ENCODE results near the gene TREM1. TPM values are rescaled to one million over a fixed set of nuclear protein-coding genes. Genes with fewer than 3 reads are reported as not detected.

Gene TREM1
- total RNA-seq, 4 donors from 2014 or later = 0.95 to 2.6 TPM; not detected in 2

DNA sequence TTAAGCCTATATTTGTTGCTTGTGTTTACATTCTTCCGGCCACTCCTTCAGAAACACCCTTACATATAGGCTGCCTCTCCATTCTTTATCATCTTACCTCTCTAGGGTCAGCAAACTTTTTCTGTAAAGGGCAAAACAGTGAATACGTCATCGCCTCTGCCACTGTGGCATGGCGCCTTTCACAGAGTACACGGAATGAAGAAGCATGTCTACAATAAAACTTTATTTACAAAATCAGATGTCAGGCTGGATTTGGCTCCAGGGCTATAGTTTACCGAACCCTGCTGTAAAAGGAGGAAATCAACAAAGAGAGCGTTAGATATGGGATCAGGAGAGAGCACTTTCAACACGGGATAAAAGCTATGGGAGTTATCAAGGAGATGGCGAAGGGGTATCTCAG, 39.6 kb upstream of the TREM1 start:
- no peak overlapping the region for H3K27ac ChIP-seq
- peaks cover 14 to 39% (median 23%) of the 10 kb centered on the region in 3 donors for H3K27me3 ChIP-seq
- H3K4me1 ChIP-seq = no peaks in the 10 kb centered on the region
- no peak overlapping the region for H3K4me3 ChIP-seq
- DNase-seq (no peak), ATAC-seq (no peak)
- in situ Hi-C loops (cut with MboI; ENCODE audit: low sequenced_read_pairs in 4 of 4) (no loop called here), intact Hi-C loops (cut with DNase I; ENCODE audit: low total_unique reads) (no loop called here)
- no peaks in the 10 kb centered on the region for H3K9me3 ChIP-seq
- H3K36me3 ChIP-seq = no peaks in the 10 kb centered on the region
- no peak for TF ChIP-seq POLR2A (IDR thresholded peaks at IDR 0.05)
- TF ChIP-seq, protein P1, sequence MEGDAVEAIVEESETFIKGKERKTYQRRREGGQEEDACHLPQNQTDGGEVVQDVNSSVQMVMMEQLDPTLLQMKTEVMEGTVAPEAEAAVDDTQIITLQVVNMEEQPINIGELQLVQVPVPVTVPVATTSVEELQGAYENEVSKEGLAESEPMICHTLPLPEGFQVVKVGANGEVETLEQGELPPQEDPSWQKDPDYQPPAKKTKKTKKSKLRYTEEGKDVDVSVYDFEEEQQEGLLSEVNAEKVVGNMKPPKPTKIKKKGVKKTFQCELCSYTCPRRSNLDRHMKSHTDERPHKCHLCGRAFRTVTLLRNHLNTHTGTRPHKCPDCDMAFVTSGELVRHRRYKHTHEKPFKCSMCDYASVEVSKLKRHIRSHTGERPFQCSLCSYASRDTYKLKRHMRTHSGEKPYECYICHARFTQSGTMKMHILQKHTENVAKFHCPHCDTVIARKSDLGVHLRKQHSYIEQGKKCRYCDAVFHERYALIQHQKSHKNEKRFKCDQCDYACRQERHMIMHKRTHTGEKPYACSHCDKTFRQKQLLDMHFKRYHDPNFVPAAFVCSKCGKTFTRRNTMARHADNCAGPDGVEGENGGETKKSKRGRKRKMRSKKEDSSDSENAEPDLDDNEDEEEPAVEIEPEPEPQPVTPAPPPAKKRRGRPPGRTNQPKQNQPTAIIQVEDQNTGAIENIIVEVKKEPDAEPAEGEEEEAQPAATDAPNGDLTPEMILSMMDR (IDR thresholded peaks at IDR 0.05 in 4 of 5, conservative IDR thresholded peaks at IDR 0.05 in 1 of 5) = no peak

DNA sequence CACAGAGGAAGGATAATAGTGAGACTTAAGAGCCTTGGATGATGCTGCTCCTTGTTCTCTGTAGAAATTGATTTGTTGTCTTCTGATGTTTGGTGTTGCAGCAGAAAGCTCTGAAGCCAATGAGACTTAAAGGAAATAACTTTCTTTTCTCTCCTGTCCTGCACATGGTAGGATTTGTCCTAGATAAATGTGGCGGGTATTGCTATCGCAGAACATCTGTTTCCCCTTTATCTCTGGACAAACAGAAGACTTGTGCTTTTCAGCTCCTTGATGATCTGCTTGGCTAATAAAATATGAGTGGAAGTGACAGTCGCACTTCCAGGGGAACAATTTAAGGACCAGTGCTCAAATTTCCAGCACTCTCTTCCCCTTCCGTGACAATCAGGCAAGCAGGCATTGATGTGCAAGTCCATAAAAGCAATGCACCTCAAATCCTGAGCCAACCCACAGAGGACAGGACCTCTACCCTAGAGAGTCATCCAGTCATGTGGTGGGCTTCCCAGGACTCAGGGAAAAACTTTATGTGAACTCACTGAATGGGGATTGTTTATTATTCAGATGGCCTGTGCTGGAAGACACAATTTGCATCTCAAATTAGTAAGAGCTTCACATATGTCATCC, 39.1 kb upstream of the TREM1 start:
- H3K27me3 ChIP-seq = peaks cover 14 to 39% (median 23%) of the 10 kb centered on the region in 3 donors
- H3K9me3 ChIP-seq = no peaks in the 10 kb centered on the region
- intact Hi-C loops (cut with DNase I; ENCODE audit: low total_unique reads) = no loop called here
- no peaks in the 10 kb centered on the region for H3K4me1 ChIP-seq
- no peak overlapping the region for H3K4me3 ChIP-seq
- no peak for TF ChIP-seq POLR2A (IDR thresholded peaks at IDR 0.05)
- TF ChIP-seq, protein P1 (IDR thresholded peaks at IDR 0.05 in 4 of 5, conservative IDR thresholded peaks at IDR 0.05 in 1 of 5) = no peak
- H3K27ac ChIP-seq = no peak overlapping the region
- H3K36me3 ChIP-seq = no peaks in the 10 kb centered on the region
- in situ Hi-C loops (cut with MboI; ENCODE audit: low sequenced_read_pairs in 4 of 4) = no loop called here
- DNase-seq = no peak
- ATAC-seq = no peak

DNA sequence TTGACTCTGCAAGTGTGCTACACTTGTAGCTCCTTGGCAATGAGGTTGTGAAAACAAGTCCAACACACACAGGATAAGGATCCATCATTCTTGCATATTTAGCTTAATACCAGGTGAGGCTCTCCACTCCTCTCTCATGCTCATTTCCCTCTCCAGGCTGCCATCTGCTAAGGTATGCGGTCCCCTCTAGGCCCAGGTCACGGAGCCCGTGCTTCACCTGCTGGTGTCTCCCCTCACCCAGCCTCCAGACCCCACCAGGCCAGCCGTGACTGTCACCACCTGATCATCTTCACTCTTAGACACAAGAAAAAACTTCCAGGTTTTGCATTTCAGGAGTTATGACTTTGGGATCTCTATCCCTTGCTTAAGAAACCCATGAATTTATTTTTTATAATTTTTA, 34.7 kb upstream of the TREM1 start:
- H3K27me3 ChIP-seq = peaks cover 17 to 31% (median 27%) of the 10 kb centered on the region in 3 donors
- H3K9me3 ChIP-seq = no peaks in the 10 kb centered on the region
- intact Hi-C loops (cut with DNase I; ENCODE audit: low total_unique reads) = no loop called here
- H3K4me1 ChIP-seq = peaks cover 5 to 11% of the 10 kb centered on the region in 2 donors
- H3K27ac ChIP-seq = no peak overlapping the region
- no peak overlapping the region for H3K4me3 ChIP-seq
- no peak for ATAC-seq
- no peak for DNase-seq
- no peaks in the 10 kb centered on the region for H3K36me3 ChIP-seq
- no peak for TF ChIP-seq POLR2A (IDR thresholded peaks at IDR 0.05)
- TF ChIP-seq, protein P1 (IDR thresholded peaks at IDR 0.05 in 4 of 5, conservative IDR thresholded peaks at IDR 0.05 in 1 of 5) = no peak
- in situ Hi-C loops (cut with MboI; ENCODE audit: low sequenced_read_pairs in 4 of 4) = no loop called here

DNA sequence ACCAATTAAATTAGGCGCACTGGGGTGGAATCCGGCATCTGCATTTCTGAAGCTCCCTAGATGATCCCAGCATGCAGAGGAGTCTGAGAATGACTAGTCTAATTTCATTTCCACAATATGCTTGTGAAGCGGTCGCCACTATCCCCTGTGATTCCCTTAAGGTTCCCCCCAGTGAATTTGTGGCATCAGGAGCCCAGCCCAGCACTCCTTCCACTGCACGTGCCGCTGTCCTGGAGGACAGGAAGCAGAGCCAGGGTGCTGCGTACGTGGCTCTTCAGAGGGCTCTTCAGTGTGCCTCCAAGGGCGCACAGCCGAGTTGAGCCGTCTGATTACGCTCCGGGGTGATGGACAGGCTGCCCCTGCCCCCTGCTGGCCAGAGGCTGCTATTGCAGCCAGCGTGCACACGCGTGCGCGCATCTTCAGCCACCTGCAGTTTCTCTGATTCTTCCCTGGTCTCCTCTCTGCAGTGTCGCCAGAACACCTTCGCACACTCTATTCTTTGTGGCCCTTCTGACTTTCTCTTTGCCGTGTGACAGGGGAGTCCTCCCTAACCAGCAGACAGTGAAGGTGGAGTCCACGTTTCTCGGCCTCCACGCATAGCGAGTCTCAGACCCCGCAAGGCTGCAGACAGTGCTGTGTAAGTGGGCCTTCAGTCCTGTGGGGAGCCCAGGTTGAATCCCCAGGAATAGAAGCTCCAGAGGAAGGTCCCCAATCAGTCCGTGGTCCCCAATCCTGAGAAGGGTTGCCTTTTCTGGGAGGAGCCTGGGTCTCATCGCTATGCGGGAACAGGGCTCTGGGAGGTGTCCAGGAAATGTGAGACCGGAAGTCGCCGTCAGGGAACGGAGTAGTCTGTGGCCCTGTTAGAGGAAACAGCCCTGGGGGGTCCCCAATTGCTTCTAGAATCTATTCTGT, 32.4 kb upstream of the TREM1 start:
- Histone ChIP-seq H3K27ac (no peak overlapping the region), H3K9me3 (no peaks in the 10 kb centered on the region), H3K4me3 (peak overlapping the region in 3 of 4 donors; percentile 26 to 52 (median 39)), H3K4me1 (peaks cover 5 to 11% of the 10 kb centered on the region in 2 donors), H3K36me3 (no peaks in the 10 kb centered on the region), H3K27me3 (peaks cover 16 to 30% (median 24%) of the 10 kb centered on the region in 3 donors)
- intact Hi-C loops (cut with DNase I; ENCODE audit: low total_unique reads) = loop anchor here (5.0 kb wide), 1 partner anchor 227 kb away; no protein-coding TSS in a partner anchor
- TF ChIP-seq POLR2A (IDR thresholded peaks at IDR 0.05) = no peak
- TF ChIP-seq, protein P1 (IDR thresholded peaks at IDR 0.05 in 4 of 5, conservative IDR thresholded peaks at IDR 0.05 in 1 of 5) = peak; percentile 83 to 99 (median 97)
- peak; percentile 39 to 67 for DNase-seq
- in situ Hi-C loops (cut with MboI; ENCODE audit: low sequenced_read_pairs in 4 of 4) = no loop called here
- peak; percentile 89 to 95 for ATAC-seq
